ENCODE measurements around the gene PPEF2. TPM values are rescaled to one million over a fixed set of nuclear protein-coding genes. Genes with fewer than 3 reads are reported as not detected.

PPEF2 gene
- total and polyA plus RNA-seq, 9 donors: not detected

DNA sequence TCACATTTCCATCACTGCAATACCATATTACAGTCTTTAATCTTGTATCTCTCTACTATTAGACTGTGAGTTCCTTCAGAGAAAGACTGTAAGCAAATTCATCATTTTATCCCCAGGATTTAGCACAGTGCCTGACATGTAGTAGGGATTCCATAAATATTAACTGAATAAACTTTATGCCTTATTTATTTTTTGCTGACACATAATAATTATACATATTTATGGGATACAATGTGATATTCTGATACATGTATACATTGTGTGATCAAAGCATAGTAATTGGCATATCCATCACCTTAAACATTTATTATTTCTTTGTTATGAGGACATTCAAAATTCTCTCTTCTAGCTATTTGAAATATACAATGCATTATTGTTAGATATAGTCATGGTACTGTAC lies 3.7 kb downstream of the PPEF2 start:
- H3K36me3 ChIP-seq: no peaks in the 10 kb centered on the region
- H3K9me3 ChIP-seq: no peaks in the 10 kb centered on the region
- no peaks in the 10 kb centered on the region for H3K27me3 ChIP-seq
- DNase-seq: no peak
- no peak overlapping the region for H3K27ac ChIP-seq
- H3K4me3 ChIP-seq: no peak overlapping the region
- no peaks in the 10 kb centered on the region for H3K4me1 ChIP-seq (ENCODE audit: insufficient read depth)
- intact Hi-C loops (cut with DNase I): no loop called here
- TF ChIP-seq, protein P1, sequence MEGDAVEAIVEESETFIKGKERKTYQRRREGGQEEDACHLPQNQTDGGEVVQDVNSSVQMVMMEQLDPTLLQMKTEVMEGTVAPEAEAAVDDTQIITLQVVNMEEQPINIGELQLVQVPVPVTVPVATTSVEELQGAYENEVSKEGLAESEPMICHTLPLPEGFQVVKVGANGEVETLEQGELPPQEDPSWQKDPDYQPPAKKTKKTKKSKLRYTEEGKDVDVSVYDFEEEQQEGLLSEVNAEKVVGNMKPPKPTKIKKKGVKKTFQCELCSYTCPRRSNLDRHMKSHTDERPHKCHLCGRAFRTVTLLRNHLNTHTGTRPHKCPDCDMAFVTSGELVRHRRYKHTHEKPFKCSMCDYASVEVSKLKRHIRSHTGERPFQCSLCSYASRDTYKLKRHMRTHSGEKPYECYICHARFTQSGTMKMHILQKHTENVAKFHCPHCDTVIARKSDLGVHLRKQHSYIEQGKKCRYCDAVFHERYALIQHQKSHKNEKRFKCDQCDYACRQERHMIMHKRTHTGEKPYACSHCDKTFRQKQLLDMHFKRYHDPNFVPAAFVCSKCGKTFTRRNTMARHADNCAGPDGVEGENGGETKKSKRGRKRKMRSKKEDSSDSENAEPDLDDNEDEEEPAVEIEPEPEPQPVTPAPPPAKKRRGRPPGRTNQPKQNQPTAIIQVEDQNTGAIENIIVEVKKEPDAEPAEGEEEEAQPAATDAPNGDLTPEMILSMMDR (IDR thresholded peaks at IDR 0.05): no peak
- no peak for TF ChIP-seq EP300 (IDR thresholded peaks at IDR 0.05)
- TF ChIP-seq POLR2A (IDR thresholded peaks at IDR 0.05): no peak

DNA sequence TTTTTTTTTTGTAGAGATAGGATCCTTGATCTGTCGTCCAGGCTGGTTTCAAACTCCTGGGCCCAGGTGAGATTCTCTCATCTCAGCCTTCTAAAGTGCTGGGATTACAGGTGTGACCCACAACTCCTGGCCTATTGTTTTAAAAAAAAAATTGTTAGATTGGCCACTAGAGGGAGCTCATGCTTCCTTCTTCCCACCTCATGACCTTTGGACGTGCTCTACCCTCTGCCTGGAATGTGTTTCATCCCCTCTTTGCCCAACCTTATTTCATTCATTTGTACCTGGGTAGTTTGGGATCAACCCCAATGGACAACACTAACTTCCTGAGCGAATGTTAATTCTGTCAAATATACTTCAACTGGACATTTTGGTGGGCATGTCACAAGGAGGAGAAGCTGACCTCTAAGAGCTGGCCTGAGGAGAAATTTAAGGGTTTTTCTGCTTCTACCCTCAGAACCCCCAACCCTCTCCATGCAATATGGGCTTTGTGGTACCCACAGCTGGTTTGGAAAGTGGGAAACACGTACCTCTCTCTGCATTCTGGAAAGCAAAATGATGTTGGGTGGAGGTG lies 6.4 kb downstream of the PPEF2 start:
- Histone ChIP-seq H3K36me3 (no peaks in the 10 kb centered on the region), H3K4me3 (no peak overlapping the region), H3K9me3 (no peaks in the 10 kb centered on the region), H3K4me1 (ENCODE audit: insufficient read depth) (no peaks in the 10 kb centered on the region), H3K27me3 (no peaks in the 10 kb centered on the region), H3K27ac (no peak overlapping the region)
- intact Hi-C loops (cut with DNase I): no loop called here
- TF ChIP-seq, protein P1 (IDR thresholded peaks at IDR 0.05): no peak
- TF ChIP-seq EP300 (IDR thresholded peaks at IDR 0.05) (no peak), POLR2A (IDR thresholded peaks at IDR 0.05) (no peak)
- DNase-seq: no peak
- 50 to 52% (median 51%) methylated on average over 4 of the region's 4 CpGs for WGBS, 3 donors

DNA sequence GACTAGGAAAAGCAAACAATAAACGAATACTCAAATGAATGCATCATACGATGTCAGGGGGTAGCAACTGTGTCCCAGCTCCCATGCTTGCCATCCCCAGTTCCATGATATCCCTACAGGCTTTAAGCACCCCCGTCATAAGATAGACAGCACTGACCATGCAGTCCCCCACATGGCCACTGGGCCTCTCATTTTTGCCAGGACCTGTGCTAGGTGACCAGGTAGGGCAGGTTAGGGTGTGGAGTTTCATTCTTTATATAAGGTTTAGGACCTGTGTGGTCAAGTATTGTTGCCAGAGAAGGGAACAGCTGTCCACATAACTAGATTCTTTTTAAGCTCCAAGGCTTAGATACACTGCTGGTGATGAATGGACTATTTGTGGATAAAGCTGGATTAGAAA lies 9.7 kb downstream of the PPEF2 start:
- no peaks in the 10 kb centered on the region for H3K4me1 ChIP-seq (ENCODE audit: insufficient read depth)
- H3K9me3 ChIP-seq: no peaks in the 10 kb centered on the region
- no peak overlapping the region for H3K27ac ChIP-seq
- H3K4me3 ChIP-seq: no peak overlapping the region
- no peak for DNase-seq
- 77 to 83% (median 78%) methylated on average over 3 of the region's 3 CpGs for WGBS, 3 donors
- H3K27me3 ChIP-seq: no peaks in the 10 kb centered on the region
- H3K36me3 ChIP-seq: no peaks in the 10 kb centered on the region
- TF ChIP-seq POLR2A (IDR thresholded peaks at IDR 0.05) (no peak), EP300 (IDR thresholded peaks at IDR 0.05) (no peak)
- TF ChIP-seq, protein P1 (IDR thresholded peaks at IDR 0.05): no peak
- intact Hi-C loops (cut with DNase I): no loop called here

DNA sequence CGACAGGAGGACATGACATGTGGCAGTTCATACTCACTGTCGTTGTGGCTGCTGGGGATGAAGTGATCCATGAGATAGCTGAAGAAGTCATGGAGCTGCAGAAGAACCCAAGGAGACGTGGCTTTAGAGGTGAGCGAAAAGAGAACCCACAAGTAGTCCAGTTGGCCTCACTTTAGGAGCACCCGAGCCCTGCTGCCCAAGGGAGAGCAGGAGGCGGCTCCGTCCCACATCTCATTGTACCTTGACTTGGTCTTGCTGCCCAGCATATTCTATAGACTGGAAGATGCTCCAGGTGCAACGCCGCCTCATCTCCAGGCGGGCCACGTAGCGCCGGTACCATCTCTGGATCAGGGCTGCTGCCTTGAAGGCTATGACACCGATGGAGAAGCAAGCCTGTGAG lies 10.6 kb downstream of the PPEF2 start:
- H3K27ac ChIP-seq: no peak overlapping the region
- intact Hi-C loops (cut with DNase I): no loop called here

More for the DNA sequence above, 10.6 kb downstream of the PPEF2 start:
- H3K4me1 ChIP-seq (ENCODE audit: insufficient read depth): no peaks in the 10 kb centered on the region
- WGBS, 3 donors: 87 to 92% (median 91%) methylated on average over 14 of the region's 14 CpGs
- no peaks in the 10 kb centered on the region for H3K27me3 ChIP-seq
- DNase-seq: no peak
- no peaks in the 10 kb centered on the region for H3K9me3 ChIP-seq
- H3K36me3 ChIP-seq: no peaks in the 10 kb centered on the region
- TF ChIP-seq POLR2A (IDR thresholded peaks at IDR 0.05): no peak
- no peak for TF ChIP-seq EP300 (IDR thresholded peaks at IDR 0.05)
- TF ChIP-seq, protein P1 (IDR thresholded peaks at IDR 0.05): no peak
- H3K4me3 ChIP-seq: no peak overlapping the region
